ENCODE results near the gene BBOF1.

BBOF1 gene

DNA sequence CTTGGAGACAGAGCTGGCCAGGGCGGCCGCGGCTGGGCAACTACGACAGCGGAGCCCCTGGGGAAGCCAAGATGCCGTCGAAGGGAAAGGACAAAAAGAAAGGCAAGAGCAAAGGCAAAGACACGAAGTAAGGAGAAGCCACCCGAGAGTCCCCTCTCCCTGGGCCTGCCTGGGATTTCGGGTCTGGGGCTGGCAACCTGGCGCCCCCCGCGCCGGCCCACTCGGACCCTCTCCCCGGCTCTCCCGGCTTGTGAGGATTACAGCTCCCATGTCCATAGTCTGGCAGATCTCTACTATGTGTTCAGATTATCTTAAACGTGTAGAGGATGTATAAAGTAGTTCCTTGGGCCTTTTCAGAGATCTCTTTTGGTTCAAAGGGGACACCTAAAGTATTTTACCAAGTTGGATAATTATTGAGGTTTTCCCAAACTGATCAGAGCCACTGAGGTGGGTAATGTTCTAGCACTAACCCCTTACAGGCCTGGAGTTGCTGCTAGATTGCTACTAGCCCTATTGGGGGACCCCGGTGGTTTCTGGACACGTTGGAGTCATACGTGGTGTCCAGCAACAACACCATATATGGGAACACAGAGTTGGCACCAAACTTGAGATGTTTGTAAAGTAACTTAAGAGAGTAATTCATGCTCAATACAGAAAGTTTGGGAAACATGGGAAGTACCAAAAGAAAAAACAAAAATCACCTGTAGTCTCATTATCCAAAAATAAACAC is 424 bp downstream of the BBOF1 start:
- Histone ChIP-seq H3K36me3 (ENCODE audit: insufficient read depth, low read length) (peaks cover 3% of the 10 kb centered on the region; the same call in 1 of the 2 replicates), H3K4me3 (ENCODE audit: low read depth in 1 of 2, low read length in 2 of 2) (peak overlapping the region; percentile 74 to 99), H3K4me2 (ENCODE audit: insufficient read depth, low read length) (peak overlapping the region; percentile 96), H3K79me2 (ENCODE audit: insufficient read depth, low read length) (peaks cover 7% of the 10 kb centered on the region), H3K9ac (ENCODE audit: low read depth, low read length) (peak overlapping the region; percentile 94), H3K9me3 (ENCODE audit: insufficient read depth, low read length, severe bottlenecking) (no peaks in the 10 kb centered on the region), H3K27me3 (ENCODE audit: insufficient read depth, low read length, poor library complexity) (no peaks in the 10 kb centered on the region), H2AFZ (ENCODE audit: low read depth, low read length) (peak overlapping the region; percentile 100), H3K4me1 (ENCODE audit: insufficient read depth, low read length) (peaks cover 20% of the 10 kb centered on the region), H4K20me1 (ENCODE audit: insufficient read depth, low read length) (no peaks in the 10 kb centered on the region), H3K27ac (ENCODE audit: low read length) (peak overlapping the region; percentile 54; the same call in 1 of the 2 replicates)
- ATAC-seq (ENCODE audit: insufficient read depth, low read depth), result no peak
- DNase-seq, result no peak
- no peak for TF ChIP-seq EZH2 (IDR thresholded peaks at IDR 0.05; ENCODE audit: borderline replicate concordance, low read depth, low read length, severe bottlenecking)
- TF ChIP-seq CTCF (IDR thresholded peaks at IDR 0.05; ENCODE audit: borderline replicate concordance, extremely low read depth, low read length, poor library complexity, severe bottlenecking), result no peak

- H3K79me2 ChIP-seq (ENCODE audit: insufficient read depth, low read length), result peaks cover 7% of the 10 kb centered on the region
- TF ChIP-seq CTCF (IDR thresholded peaks at IDR 0.05; ENCODE audit: borderline replicate concordance, extremely low read depth, low read length, poor library complexity, severe bottlenecking), result no peak
- no peak for TF ChIP-seq EZH2 (IDR thresholded peaks at IDR 0.05; ENCODE audit: borderline replicate concordance, low read depth, low read length, severe bottlenecking)
- peaks cover 20% of the 10 kb centered on the region for H3K4me1 ChIP-seq (ENCODE audit: insufficient read depth, low read length)
- H3K36me3 ChIP-seq (ENCODE audit: insufficient read depth, low read length), result no peaks in the 10 kb centered on the region; the same call in 1 of the 2 replicates
- no peak overlapping the region for H3K27ac ChIP-seq (ENCODE audit: low read length)
- H4K20me1 ChIP-seq (ENCODE audit: insufficient read depth, low read length), result no peaks in the 10 kb centered on the region
- no peak overlapping the region for H3K9ac ChIP-seq (ENCODE audit: low read depth, low read length)
- ATAC-seq (ENCODE audit: insufficient read depth, low read depth) (no peak), DNase-seq (no peak)
- H3K4me3 ChIP-seq (ENCODE audit: low read depth in 1 of 2, low read length in 2 of 2), result no peak overlapping the region
- H3K27me3 ChIP-seq (ENCODE audit: insufficient read depth, low read length, poor library complexity), result no peaks in the 10 kb centered on the region
- H2AFZ ChIP-seq (ENCODE audit: low read depth, low read length), result no peak overlapping the region
- no peaks in the 10 kb centered on the region for H3K9me3 ChIP-seq (ENCODE audit: insufficient read depth, low read length, severe bottlenecking)
- no peak overlapping the region for H3K4me2 ChIP-seq (ENCODE audit: insufficient read depth, low read length)
These were observed 3.2 kb downstream of the BBOF1 start for GRCh38 chr14:74022346-74022745.

DNA sequence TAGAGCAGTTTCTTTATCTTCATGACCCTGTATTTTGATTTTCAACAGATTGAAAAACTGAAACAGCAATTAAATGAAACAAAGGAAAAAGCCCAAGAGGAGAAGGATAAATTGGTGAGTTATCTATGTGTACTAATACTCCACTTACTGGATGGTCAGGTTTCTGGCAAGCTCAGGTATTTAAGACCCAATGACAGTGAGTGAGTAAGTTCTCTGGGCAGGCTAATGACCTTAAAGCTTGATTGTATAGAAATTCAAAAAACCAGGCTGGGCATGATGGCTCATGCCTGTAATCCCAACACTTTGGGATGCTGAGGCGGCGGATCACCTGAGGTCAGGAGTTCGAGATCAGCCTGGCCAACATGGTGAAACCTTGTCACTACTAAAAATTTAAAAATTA is 10.0 kb downstream of the BBOF1 start:
- H3K9ac ChIP-seq (ENCODE audit: low read depth, low read length), result no peak overlapping the region
- H2AFZ ChIP-seq (ENCODE audit: low read depth, low read length), result no peak overlapping the region
- no peaks in the 10 kb centered on the region for H3K4me1 ChIP-seq (ENCODE audit: insufficient read depth, low read length)
- H3K4me3 ChIP-seq (ENCODE audit: low read depth in 1 of 2, low read length in 2 of 2), result no peak overlapping the region
- no peaks in the 10 kb centered on the region for H3K27me3 ChIP-seq (ENCODE audit: insufficient read depth, low read length, poor library complexity)
- no peaks in the 10 kb centered on the region for H4K20me1 ChIP-seq (ENCODE audit: insufficient read depth, low read length)
- H3K36me3 ChIP-seq (ENCODE audit: insufficient read depth, low read length), result no peaks in the 10 kb centered on the region
- no peak overlapping the region for H3K27ac ChIP-seq (ENCODE audit: low read length)
- TF ChIP-seq CTCF (IDR thresholded peaks at IDR 0.05; ENCODE audit: borderline replicate concordance, extremely low read depth, low read length, poor library complexity, severe bottlenecking) (no peak), EZH2 (IDR thresholded peaks at IDR 0.05; ENCODE audit: borderline replicate concordance, low read depth, low read length, severe bottlenecking) (no peak)
- no peaks in the 10 kb centered on the region for H3K79me2 ChIP-seq (ENCODE audit: insufficient read depth, low read length)
- no peak overlapping the region for H3K4me2 ChIP-seq (ENCODE audit: insufficient read depth, low read length)
- ATAC-seq (ENCODE audit: insufficient read depth, low read depth), result no peak
- no peak for DNase-seq
- no peaks in the 10 kb centered on the region for H3K9me3 ChIP-seq (ENCODE audit: insufficient read depth, low read length, severe bottlenecking)
